B cell (primary cell): ENCODE data around the gene GSTA3. TPM values are rescaled to one million over a fixed set of nuclear protein-coding genes. Genes with fewer than 3 reads are reported as not detected.

ENCODE experiments used
- ATAC-seq: fragments of 200-7000 bp; cut with Tn5 transposase; one replicate; pipeline ENCODE4 v1.10.0; 2021; ENCODE audit warnings: low read depth, mild to moderate bottlenecking, moderate number of reproducible peaks, moderate library complexity
- CTCF ChIA-PET: fragments of 350-600 bp; sonication (Branson Sonifier 250); formaldehyde crosslinking; loops from one replicate; lab custom pipeline; 2021; ENCODE audit warnings: antibody characterized with exemption, inconsistent platforms; lab: Charles Lee
- POLR2A ChIA-PET: fragments of 350-600 bp; sonication (Branson Sonifier 250); formaldehyde crosslinking; loops from one replicate; lab custom pipeline; 2021; ENCODE audit warnings: antibody characterized with exemption; lab: Charles Lee
- DNase-seq: peaks from one replicate; pipeline ENCODE4 v3.0.0; 2013
- H2AFZ ChIP-seq: 2 replicates; pipeline ENCODE4 v1.6.1; 2012; ENCODE audit warnings: mild to moderate bottlenecking, low read depth, low read length; ENCODE audit not compliant: insufficient read depth, poor library complexity, severe bottlenecking
- H3K27ac ChIP-seq, 2 donors: 1 replicate in 1 of 2; 2 replicates in 1 of 2; pipeline ENCODE4 v1.5.1; 2012 to 2013; ENCODE audit warnings: low read length in 2 of 2, mild to moderate bottlenecking in 2 of 2, moderate library complexity in 1 of 2
- H3K27me3 ChIP-seq, 4 experiments: fragments of 200-600 bp in 1 of 4; sonication (generic) in 1 of 4; replicated peaks in 1 of 4; 1 replicate in 2 of 4; 2 replicates in 2 of 4; pipeline versions ENCODE4 v1.6.1 to v1.7.0; 2013 to 2016; ENCODE audit warnings: low read length in 3 of 4, mild to moderate bottlenecking in 2 of 4, mixed read lengths in 1 of 4, moderate library complexity in 1 of 4; ENCODE audit not compliant: insufficient read depth in 4 of 4, control insufficient read depth in 3 of 4; ENCODE audit errors: control extremely low read depth in 1 of 4
- H3K36me3 ChIP-seq, 2 experiments: replicated peaks in 1 of 2; 1 replicate in 1 of 2; 2 replicates in 1 of 2; pipeline versions ENCODE4 v1.6.1 to v1.7.1; 2013; ENCODE audit warnings: low read length in 1 of 2; ENCODE audit not compliant: insufficient read depth in 2 of 2, control insufficient read depth in 1 of 2; ENCODE audit errors: control extremely low read depth in 1 of 2, extremely low read depth in 1 of 2
- H3K4me1 ChIP-seq, 2 donors: fragments of 200-600 bp in 1 of 2; sonication (generic) in 1 of 2; 1 replicate in 1 of 2; 2 replicates in 1 of 2; pipeline versions ENCODE4 v1.5.1 to v1.6.1; 2013 to 2017; ENCODE audit warnings: low read length in 2 of 2; ENCODE audit not compliant: control insufficient read depth in 2 of 2, insufficient read depth in 2 of 2
- H3K4me2 ChIP-seq: replicated peaks from 2 replicates; pipeline ENCODE3; 2012; ENCODE audit warnings: mild to moderate bottlenecking, low read depth, low read length; ENCODE audit not compliant: poor library complexity, severe bottlenecking
- H3K4me3 ChIP-seq, 5 experiments: fragments of 200-600 bp in 1 of 5; sonication (generic) in 1 of 5; 1 replicate in 3 of 5; 2 replicates in 2 of 5; pipeline versions ENCODE4 v1.5.1 to v1.7.0; 2011 to 2016; ENCODE audit warnings: low read length in 4 of 5, mild to moderate bottlenecking in 4 of 5, low read depth in 2 of 5, control low read depth in 1 of 5, moderate library complexity in 1 of 5; ENCODE audit not compliant: insufficient read depth in 1 of 5; ENCODE audit errors: control extremely low read depth in 1 of 5, extremely low read depth in 1 of 5
- H3K79me2 ChIP-seq: fragments of 200-600 bp; sonication (generic); one replicate; pipeline ENCODE4 v1.6.0; 2016; ENCODE audit warnings: low read length; ENCODE audit not compliant: control insufficient read depth, insufficient read depth
- H3K9ac ChIP-seq: fragments of 200-600 bp; sonication (generic); 2 replicates; pipeline ENCODE4 v1.6.1; 2017; ENCODE audit warnings: mild to moderate bottlenecking, low read length, moderate library complexity
- H3K9me3 ChIP-seq, 3 donors: one replicate each; pipeline versions ENCODE4 v1.6.1 to v1.7.1; 2013; ENCODE audit warnings: low read length in 2 of 3; ENCODE audit not compliant: control insufficient read depth in 2 of 3, insufficient read depth in 1 of 3; ENCODE audit errors: control extremely low read depth in 1 of 3
- H4K20me1 ChIP-seq: 2 replicates; pipeline ENCODE4 v1.6.0; 2012; ENCODE audit warnings: mild to moderate bottlenecking, low read length; ENCODE audit not compliant: insufficient read depth, control insufficient read depth, poor library complexity, severe bottlenecking
- H3K27ac Mint-ChIP-seq: one replicate; pipeline ENCODE4 v1.8.0; 2021; ENCODE audit warnings: mixed read lengths
- H3K27me3 Mint-ChIP-seq: one replicate; pipeline ENCODE4 v1.8.0; 2021; ENCODE audit warnings: mixed read lengths
- H3K4me1 Mint-ChIP-seq: one replicate; pipeline ENCODE4 v1.8.0; 2021; ENCODE audit warnings: mixed read lengths
- H3K4me3 Mint-ChIP-seq: one replicate; pipeline ENCODE4 v1.8.0; 2021; ENCODE audit warnings: mixed read lengths
- H3K9me3 Mint-ChIP-seq: one replicate; pipeline ENCODE4 v1.8.0; 2022; ENCODE audit warnings: mixed read lengths; ENCODE audit not compliant: insufficient read depth
- CTCF ChIP-seq: fragments of 200-600 bp; IDR thresholded peaks from one replicate; pipeline ENCODE4 v1.8.0; 2022; ENCODE audit warnings: antibody characterized with exemption, mild to moderate bottlenecking
- EZH2 ChIP-seq: IDR thresholded peaks from 2 replicates; pipeline ENCODE4 v1.6.1; 2012; ENCODE audit warnings: borderline replicate concordance, low read depth, mild to moderate bottlenecking, moderate library complexity, low read length; ENCODE audit not compliant: insufficient read depth, poor library complexity, severe bottlenecking
- WGBS: methylation state at CpG from one replicate; pipeline ENCODE4 v1.1.5; 2013; ENCODE audit warnings: missing lambda C conversion rate; ENCODE audit not compliant: insufficient coverage; 5-methylcytosine and 5-hydroxymethylcytosine counted together
- intact Hi-C: fragments of 100-400 bp; cut with micrococcal nuclease; formaldehyde crosslinking; loops from one replicate; pipeline ENCODE4 v1.10.0; 2022
- polyA plus RNA-seq: library from polyadenylated mRNA; depleted of rRNA; stranded (reverse); fragments of >200 nt; gene quantifications from 2 replicates; pipeline ENCODE4 v1.2.3, GENCODE V29; 2012
- total RNA-seq, 2 donors: library from RNA; stranded (reverse); fragments of 120-200 nt in 1 of 2; gene quantifications; 1 replicate in 1 of 2; 2 replicates in 1 of 2; pipeline versions ENCODE4 v1.2.3 to v1.2.4, GENCODE V29; 2013 to 2022

The GSTA3 gene
- total and polyA plus RNA-seq, 2 donors (not counting 1 experiment from before 2014, with no cell fraction given) = not detected

- Histone ChIP-seq H3K4me1 (no peaks in the 10 kb centered on the region), H3K79me2 (no peaks in the 10 kb centered on the region), H3K36me3 (no peaks in the 10 kb centered on the region), H3K9ac (no peak overlapping the region), H4K20me1 (no peaks in the 10 kb centered on the region), H3K27ac (no peak overlapping the region), H3K9me3 (peaks cover 0 to 4% (median 0%) of the 10 kb centered on the region in 3 donors), H2AFZ (no peak overlapping the region), H3K4me2 (no peak overlapping the region), H3K27me3 (no peaks in the 10 kb centered on the region), H3K4me3 (no peak overlapping the region)
- Mint-ChIP-seq H3K4me3 (no peak overlapping the region), H3K4me1 (no peaks in the 10 kb centered on the region), H3K27ac (no peak overlapping the region), H3K9me3 (no peaks in the 10 kb centered on the region), H3K27me3 (peaks cover 12% of the 10 kb centered on the region)
- WGBS = 94% methylated on average over 5 of the region's 7 CpGs
- DNase-seq (no peak), ATAC-seq (no peak)
- intact Hi-C loops = no loop called here
- TF ChIP-seq CTCF (no peak), EZH2 (no peak)
- ChIA-PET CTCF (interaction anchor here (0.9 kb wide), 1 partner anchor 45 kb away, joined by 3 read pairs; no protein-coding TSS in a partner anchor), POLR2A (no interaction called here)
These were observed 33.3 kb downstream of the GSTA3 start for GRCh38 chr6:52876056-52876787.

- H3K36me3 ChIP-seq = no peaks in the 10 kb centered on the region
- H2AFZ ChIP-seq = no peak overlapping the region
- no peak overlapping the region for H3K4me3 ChIP-seq
- intact Hi-C loops = no loop called here
- DNase-seq (no peak), ATAC-seq (no peak)
- no peak overlapping the region for H3K4me2 ChIP-seq
- H3K4me3 Mint-ChIP-seq = no peak overlapping the region
- H3K9ac ChIP-seq = no peak overlapping the region
- H3K27me3 ChIP-seq = peaks cover 0 to 2% (median 0%) of the 10 kb centered on the region in 4 experiments
- no CpG with 5 or more reads among the region's 4 CpGs for WGBS
- H3K27me3 Mint-ChIP-seq = peaks cover 20% of the 10 kb centered on the region
- H3K9me3 Mint-ChIP-seq = no peaks in the 10 kb centered on the region
- H3K9me3 ChIP-seq = peaks cover 0 to 4% (median 0%) of the 10 kb centered on the region in 3 donors
- ChIA-PET POLR2A (no interaction called here), CTCF (interaction anchor here (1.2 kb wide), 1 partner anchor 9 kb away, joined by 5 read pairs; no protein-coding TSS in a partner anchor)
- no peak for TF ChIP-seq CTCF
- TF ChIP-seq EZH2 = no peak
- H3K27ac ChIP-seq = no peak overlapping the region
- H3K4me1 Mint-ChIP-seq = no peaks in the 10 kb centered on the region
- H4K20me1 ChIP-seq = no peaks in the 10 kb centered on the region
- no peaks in the 10 kb centered on the region for H3K4me1 ChIP-seq
- H3K27ac Mint-ChIP-seq = no peak overlapping the region
- H3K79me2 ChIP-seq = no peaks in the 10 kb centered on the region
These were observed 37.5 kb downstream of the GSTA3 start for GRCh38 chr6:52872031-52872430.
